ENCODE measurements around the gene ASTE1. TPM values are rescaled to one million over a fixed set of nuclear protein-coding genes. Genes with fewer than 3 reads are reported as not detected.

ASTE1 gene
- total and polyA plus RNA-seq, 9 of the 15 experiments (the other 6 are each of a cell fraction or from before 2014, with no cell fraction given): 3.5 to 12.1 (median 6.9) TPM

DNA sequence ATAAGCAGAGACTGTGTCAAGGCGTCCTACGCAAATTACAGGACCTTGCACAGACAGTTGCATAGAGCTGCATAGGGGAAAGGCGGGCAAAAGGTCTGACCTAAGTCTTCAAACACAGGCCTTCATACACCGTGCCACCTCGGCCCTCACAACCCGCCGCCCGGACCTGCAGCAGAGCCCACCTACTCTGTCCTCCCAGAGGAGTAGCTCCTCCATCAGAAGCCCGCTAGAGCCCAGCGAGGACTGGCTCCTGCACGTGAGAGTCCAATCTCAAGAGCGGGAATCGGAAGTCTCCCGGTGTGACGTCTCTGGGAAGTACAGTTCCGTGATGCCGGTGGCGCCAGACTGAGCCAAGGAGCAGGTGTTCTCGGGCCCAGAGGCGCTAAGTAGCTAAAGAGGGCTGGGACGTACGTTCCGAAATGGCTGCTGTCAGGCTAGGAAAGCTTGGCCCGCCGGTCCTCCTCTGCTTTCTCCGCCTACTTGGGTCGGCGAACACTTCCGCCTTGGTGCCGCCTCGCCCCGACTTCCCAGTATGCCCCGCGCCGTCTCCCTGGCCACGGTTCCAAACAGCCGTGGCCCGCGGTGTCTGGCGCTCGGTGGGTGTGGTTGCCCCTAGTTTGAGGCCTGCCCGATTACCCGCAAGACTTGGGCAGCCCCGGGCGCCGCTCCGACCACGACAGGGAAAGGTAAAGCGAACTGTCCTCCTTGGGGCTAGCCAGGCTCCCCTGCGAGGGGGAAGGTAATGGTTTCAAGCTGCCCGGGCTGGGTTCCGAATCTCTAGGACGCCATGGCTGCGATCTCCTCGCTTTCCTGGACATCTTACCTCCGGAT, at the start of gene ASTE1, which contains the start of gene NEK11 (continued):
- peak; percentile 77 for TF ChIP-seq GABPA (tag; conservative IDR thresholded peaks at IDR 0.05; ENCODE audit: low read depth)
- TF ChIP-seq, protein P1, sequence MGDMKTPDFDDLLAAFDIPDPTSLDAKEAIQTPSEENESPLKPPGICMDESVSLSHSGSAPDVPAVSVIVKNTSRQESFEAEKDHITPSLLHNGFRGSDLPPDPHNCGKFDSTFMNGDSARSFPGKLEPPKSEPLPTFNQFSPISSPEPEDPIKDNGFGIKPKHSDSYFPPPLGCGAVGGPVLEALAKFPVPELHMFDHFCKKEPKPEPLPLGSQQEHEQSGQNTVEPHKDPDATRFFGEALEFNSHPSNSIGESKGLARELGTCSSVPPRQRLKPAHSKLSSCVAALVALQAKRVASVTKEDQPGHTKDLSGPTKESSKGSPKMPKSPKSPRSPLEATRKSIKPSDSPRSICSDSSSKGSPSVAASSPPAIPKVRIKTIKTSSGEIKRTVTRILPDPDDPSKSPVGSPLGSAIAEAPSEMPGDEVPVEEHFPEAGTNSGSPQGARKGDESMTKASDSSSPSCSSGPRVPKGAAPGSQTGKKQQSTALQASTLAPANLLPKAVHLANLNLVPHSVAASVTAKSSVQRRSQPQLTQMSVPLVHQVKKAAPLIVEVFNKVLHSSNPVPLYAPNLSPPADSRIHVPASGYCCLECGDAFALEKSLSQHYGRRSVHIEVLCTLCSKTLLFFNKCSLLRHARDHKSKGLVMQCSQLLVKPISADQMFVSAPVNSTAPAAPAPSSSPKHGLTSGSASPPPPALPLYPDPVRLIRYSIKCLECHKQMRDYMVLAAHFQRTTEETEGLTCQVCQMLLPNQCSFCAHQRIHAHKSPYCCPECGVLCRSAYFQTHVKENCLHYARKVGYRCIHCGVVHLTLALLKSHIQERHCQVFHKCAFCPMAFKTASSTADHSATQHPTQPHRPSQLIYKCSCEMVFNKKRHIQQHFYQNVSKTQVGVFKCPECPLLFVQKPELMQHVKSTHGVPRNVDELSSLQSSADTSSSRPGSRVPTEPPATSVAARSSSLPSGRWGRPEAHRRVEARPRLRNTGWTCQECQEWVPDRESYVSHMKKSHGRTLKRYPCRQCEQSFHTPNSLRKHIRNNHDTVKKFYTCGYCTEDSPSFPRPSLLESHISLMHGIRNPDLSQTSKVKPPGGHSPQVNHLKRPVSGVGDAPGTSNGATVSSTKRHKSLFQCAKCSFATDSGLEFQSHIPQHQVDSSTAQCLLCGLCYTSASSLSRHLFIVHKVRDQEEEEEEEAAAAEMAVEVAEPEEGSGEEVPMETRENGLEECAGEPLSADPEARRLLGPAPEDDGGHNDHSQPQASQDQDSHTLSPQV (IDR thresholded peaks at IDR 0.05): peak; percentile 75
- peak; percentile 55 for TF ChIP-seq RBBP5 (IDR thresholded peaks at IDR 0.05; ENCODE audit: borderline replicate concordance, insufficient read depth, low read length, poor library complexity, severe bottlenecking)
- TF ChIP-seq RFX1 (IDR thresholded peaks at IDR 0.05): peak; percentile 91
- TF ChIP-seq, protein P2, sequence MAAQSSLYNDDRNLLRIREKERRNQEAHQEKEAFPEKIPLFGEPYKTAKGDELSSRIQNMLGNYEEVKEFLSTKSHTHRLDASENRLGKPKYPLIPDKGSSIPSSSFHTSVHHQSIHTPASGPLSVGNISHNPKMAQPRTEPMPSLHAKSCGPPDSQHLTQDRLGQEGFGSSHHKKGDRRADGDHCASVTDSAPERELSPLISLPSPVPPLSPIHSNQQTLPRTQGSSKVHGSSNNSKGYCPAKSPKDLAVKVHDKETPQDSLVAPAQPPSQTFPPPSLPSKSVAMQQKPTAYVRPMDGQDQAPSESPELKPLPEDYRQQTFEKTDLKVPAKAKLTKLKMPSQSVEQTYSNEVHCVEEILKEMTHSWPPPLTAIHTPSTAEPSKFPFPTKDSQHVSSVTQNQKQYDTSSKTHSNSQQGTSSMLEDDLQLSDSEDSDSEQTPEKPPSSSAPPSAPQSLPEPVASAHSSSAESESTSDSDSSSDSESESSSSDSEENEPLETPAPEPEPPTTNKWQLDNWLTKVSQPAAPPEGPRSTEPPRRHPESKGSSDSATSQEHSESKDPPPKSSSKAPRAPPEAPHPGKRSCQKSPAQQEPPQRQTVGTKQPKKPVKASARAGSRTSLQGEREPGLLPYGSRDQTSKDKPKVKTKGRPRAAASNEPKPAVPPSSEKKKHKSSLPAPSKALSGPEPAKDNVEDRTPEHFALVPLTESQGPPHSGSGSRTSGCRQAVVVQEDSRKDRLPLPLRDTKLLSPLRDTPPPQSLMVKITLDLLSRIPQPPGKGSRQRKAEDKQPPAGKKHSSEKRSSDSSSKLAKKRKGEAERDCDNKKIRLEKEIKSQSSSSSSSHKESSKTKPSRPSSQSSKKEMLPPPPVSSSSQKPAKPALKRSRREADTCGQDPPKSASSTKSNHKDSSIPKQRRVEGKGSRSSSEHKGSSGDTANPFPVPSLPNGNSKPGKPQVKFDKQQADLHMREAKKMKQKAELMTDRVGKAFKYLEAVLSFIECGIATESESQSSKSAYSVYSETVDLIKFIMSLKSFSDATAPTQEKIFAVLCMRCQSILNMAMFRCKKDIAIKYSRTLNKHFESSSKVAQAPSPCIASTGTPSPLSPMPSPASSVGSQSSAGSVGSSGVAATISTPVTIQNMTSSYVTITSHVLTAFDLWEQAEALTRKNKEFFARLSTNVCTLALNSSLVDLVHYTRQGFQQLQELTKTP (IDR thresholded peaks at IDR 0.05; ENCODE audit: low read depth in 1 of 2, partially characterized antibody in 2 of 2): peak in 1 of 2 experiments; percentile 43
- TF ChIP-seq ELF4 (CRISPR knock-in tag; IDR thresholded peaks at IDR 0.05): peak; percentile 69; the same call in 1 of the 2 replicates
- TF ChIP-seq, protein P3, sequence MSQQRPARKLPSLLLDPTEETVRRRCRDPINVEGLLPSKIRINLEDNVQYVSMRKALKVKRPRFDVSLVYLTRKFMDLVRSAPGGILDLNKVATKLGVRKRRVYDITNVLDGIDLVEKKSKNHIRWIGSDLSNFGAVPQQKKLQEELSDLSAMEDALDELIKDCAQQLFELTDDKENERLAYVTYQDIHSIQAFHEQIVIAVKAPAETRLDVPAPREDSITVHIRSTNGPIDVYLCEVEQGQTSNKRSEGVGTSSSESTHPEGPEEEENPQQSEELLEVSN (IDR thresholded peaks at IDR 0.05; ENCODE audit: borderline replicate concordance in 1 of 2, extremely low read depth in 1 of 2, insufficient read depth in 1 of 2, insufficient read length in 1 of 2, low read depth in 1 of 2, low read length in 1 of 2, poor library complexity in 1 of 2, severe bottlenecking in 1 of 2): peak; percentile 87 to 91
- TF ChIP-seq ETV1 (tag; conservative IDR thresholded peaks at IDR 0.05; ENCODE audit: low read depth): peak; percentile 28; the same call in 1 of the 2 replicates
- peak; percentile 74 for TF ChIP-seq SUPT5H (IDR thresholded peaks at IDR 0.05)
- peak; percentile 84 for TF ChIP-seq ELF2 (CRISPR knock-in tag; IDR thresholded peaks at IDR 0.05)
- no peak for TF ChIP-seq COPS2 (conservative IDR thresholded peaks at IDR 0.05)
- peak; percentile 86 for TF ChIP-seq RBFOX2 (IDR thresholded peaks at IDR 0.05; ENCODE audit: low read depth, low read length)
- no peak for TF ChIP-seq DLX4 (CRISPR knock-in tag; IDR thresholded peaks at IDR 0.05)
- TF ChIP-seq MAZ (CRISPR knock-in tag; conservative IDR thresholded peaks at IDR 0.05 in 1 of 2, IDR thresholded peaks at IDR 0.05 in 1 of 2): 0 out of 4 replicates have a peak, but pooled peaks of 1 of the 2 experiments have one; percentile 29
- 0 out of 2 replicates have a peak, but pooled peaks have one; percentile 33 for TF ChIP-seq MYC (IDR thresholded peaks at IDR 0.05; ENCODE audit: low read depth, low read length)
- no peak for TF ChIP-seq MYC (CRISPR knock-in tag; IDR thresholded peaks at IDR 0.05; ENCODE audit: borderline replicate concordance, low read depth)

All from K562 (cell line).